GM12878 (cell line): ENCODE measurements around the gene TCF12. TPM values are rescaled to one million over a fixed set of nuclear protein-coding genes. Genes with fewer than 3 reads are reported as not detected.

Experiments
- ATAC-seq: fragments of 200-7000 bp; cut with Tn5 transposase; 3 replicates; pipeline ENCODE4 v1.9.1; 2020; ENCODE audit warnings: mild to moderate bottlenecking, moderate library complexity
- BruUV-seq: library from RNA; stranded (reverse); fragments of 400-500 nt; replicated peaks from 2 replicates; lab custom pipeline; 2021; lab: Mats Ljungman, UMichigan
- CTCF ChIA-PET: fragments of 300-600 bp; sonication (Branson Sonifier 250); formaldehyde crosslinking; extraction: SDS; loops from one replicate; lab custom pipeline; 2021; ENCODE audit warnings: inconsistent platforms; lab: Yijun Ruan, JAX
- POLR2A ChIA-PET: fragments of 350-600 bp; formaldehyde crosslinking; extraction: SDS; loops from one replicate; lab custom pipeline; 2021; ENCODE audit warnings: inconsistent platforms; lab: Charles Lee
- RAD21 ChIA-PET: fragments of 300-600 bp; sonication (Branson Sonifier 250); formaldehyde crosslinking; loops from one replicate; lab custom pipeline; 2023; ENCODE audit warnings: antibody characterized with exemption; ENCODE audit not compliant: unreplicated experiment; lab: Charles Lee
- SMC1A ChIA-PET: fragments of 300-600 bp; sonication (Branson Sonifier 250); formaldehyde crosslinking; loops from one replicate; lab custom pipeline; 2023; ENCODE audit not compliant: unreplicated experiment, uncharacterized antibody; lab: Charles Lee
- DNase-seq: peaks from one replicate; pipeline ENCODE4 v3.0.0-alpha.2; 2011; ENCODE audit warnings: low read depth, low spot score
- FAIRE-seq: peaks from 3 replicates; lab custom pipeline; 2011; peaks lifted over from hg19 to GRCh38; lab: Jason Lieb, UNC
- H2AFZ ChIP-seq: 2 replicates; pipeline ENCODE4 v1.6.0; 2011; ENCODE audit warnings: low read depth, low read length, control low read depth; ENCODE audit not compliant: control insufficient read depth
- H3K27ac ChIP-seq: 2 replicates; pipeline ENCODE4 v1.5.1; 2011; ENCODE audit warnings: control low read depth; ENCODE audit not compliant: control insufficient read depth, insufficient read depth
- H3K27me3 ChIP-seq, 2 experiments: replicated peaks in 1 of 2; 2 replicates each; pipeline versions ENCODE4 v1.6.0 to v1.6.1; 2011; ENCODE audit warnings: low read length in 1 of 2; ENCODE audit not compliant: control insufficient read depth in 2 of 2, insufficient read depth in 2 of 2
- H3K36me3 ChIP-seq, 2 experiments: 2 replicates each; pipeline ENCODE4 v1.5.1; 2011; ENCODE audit warnings: low read length in 1 of 2; ENCODE audit not compliant: control insufficient read depth in 2 of 2, insufficient read depth in 2 of 2
- H3K4me1 ChIP-seq: 2 replicates; pipeline ENCODE4 v1.6.1; 2011; ENCODE audit warnings: mild to moderate bottlenecking, low read length, moderate library complexity, mixed read lengths; ENCODE audit not compliant: control insufficient read depth, insufficient read depth
- H3K4me2 ChIP-seq: 2 replicates; pipeline ENCODE4 v1.6.0; 2011; ENCODE audit warnings: control low read depth; ENCODE audit not compliant: control insufficient read depth, insufficient read depth
- H3K4me3 ChIP-seq: fragments of 200-600 bp; sonication (generic); 2 replicates; pipeline ENCODE4 v1.5.1; 2016
- H3K79me2 ChIP-seq: 2 replicates; pipeline ENCODE4 v1.6.0; 2011; ENCODE audit warnings: low read length; ENCODE audit not compliant: control insufficient read depth, insufficient read depth
- H3K9ac ChIP-seq: 2 replicates; pipeline ENCODE4 v1.8.0; 2011; ENCODE audit warnings: low read length, control low read depth, mixed read lengths; ENCODE audit not compliant: control insufficient read depth, insufficient read depth
- H3K9me3 ChIP-seq: replicated peaks from 3 replicates; pipeline ENCODE4 v1.5.1; 2011; ENCODE audit warnings: mild to moderate bottlenecking, low read length; ENCODE audit not compliant: control insufficient read depth, insufficient read depth
- H4K20me1 ChIP-seq: 2 replicates; pipeline ENCODE4 v1.6.0; 2011; ENCODE audit not compliant: control insufficient read depth, insufficient read depth
- ATF2 ChIP-seq: IDR thresholded peaks from 2 replicates; pipeline ENCODE4 v1.6.1; 2012; ENCODE audit warnings: low read length, inconsistent platforms
- ATF7 ChIP-seq: fragments of 450-650 bp; IDR thresholded peaks from 2 replicates; pipeline ENCODE4 v1.6.1; 2016; ENCODE audit warnings: low read depth, mild to moderate bottlenecking
- CBFB ChIP-seq: IDR thresholded peaks from 2 replicates; pipeline ENCODE4 v1.6.1; 2016; ENCODE audit warnings: antibody characterized with exemption, low read depth
- E2F8 ChIP-seq: fragments of 450-650 bp; IDR thresholded peaks from 2 replicates; pipeline ENCODE4 v1.6.1; 2018; ENCODE audit warnings: mild to moderate bottlenecking, low read depth, moderate library complexity; ENCODE audit not compliant: partially characterized antibody
- ESRRA ChIP-seq: IDR thresholded peaks from 2 replicates; pipeline ENCODE4 v1.6.1; 2012; ENCODE audit warnings: mild to moderate bottlenecking, low read length, improper control_type of control experiment
- EZH2 ChIP-seq: IDR thresholded peaks from 2 replicates; pipeline ENCODE4 v1.6.1; 2012; ENCODE audit warnings: low read depth, mild to moderate bottlenecking, control low read depth, inconsistent platforms, low read length, borderline replicate concordance; ENCODE audit not compliant: control insufficient read depth
- GABPA ChIP-seq: IDR thresholded peaks from 2 replicates; pipeline ENCODE4 v1.6.1; 2014; ENCODE audit warnings: antibody characterized with exemption, low read depth, mild to moderate bottlenecking, inconsistent platforms
- PAX8 ChIP-seq: fragments of 450-650 bp; IDR thresholded peaks from 2 replicates; pipeline ENCODE4 v1.6.1; 2017; ENCODE audit warnings: mild to moderate bottlenecking, moderate library complexity
- POLR2A ChIP-seq: IDR thresholded peaks from 2 replicates; pipeline ENCODE4 v1.6.1; 2011; ENCODE audit warnings: low read depth, mild to moderate bottlenecking, low read length
- RELB ChIP-seq: fragments of 450-650 bp; IDR thresholded peaks from 2 replicates; pipeline ENCODE4 v1.6.1; 2017; ENCODE audit warnings: low read depth, mild to moderate bottlenecking, moderate library complexity
- STAT3 ChIP-seq: IDR thresholded peaks from 2 replicates; pipeline ENCODE4 v1.6.1; 2011; ENCODE audit warnings: low read depth, low read length, improper control_type of control experiment
- SUZ12 ChIP-seq: fragments of 200-600 bp; sonication (generic); IDR thresholded peaks from one replicate; pipeline ENCODE4 v1.6.1; 2018; ENCODE audit warnings: antibody characterized with exemption, mild to moderate bottlenecking; ENCODE audit not compliant: unreplicated experiment
- TARDBP ChIP-seq: IDR thresholded peaks from 2 replicates; pipeline ENCODE4 v1.6.1; 2016; ENCODE audit warnings: borderline replicate concordance
- TCF7 ChIP-seq: IDR thresholded peaks from 2 replicates; pipeline ENCODE4 v1.6.1; 2014; ENCODE audit warnings: antibody characterized with exemption, borderline replicate concordance
- ZBTB4 ChIP-seq: fragments of 450-650 bp; formaldehyde crosslinking; IDR thresholded peaks from 2 replicates; pipeline ENCODE4 v1.4.0; 2022; ENCODE audit warnings: mild to moderate bottlenecking, moderate library complexity
- ZNF622 ChIP-seq: fragments of 450-650 bp; IDR thresholded peaks from 2 replicates; pipeline ENCODE4 v1.6.1; 2017; ENCODE audit warnings: mild to moderate bottlenecking, inconsistent platforms
- WGBS: methylation state at CpG from one replicate; pipeline ENCODE4 v1.1.6; 2016; ENCODE audit warnings: low lambda C conversion rate; ENCODE audit not compliant: insufficient replicate concordance, insufficient coverage; ENCODE audit errors: missing lambda C conversion rate; 5-methylcytosine and 5-hydroxymethylcytosine counted together
- in situ Hi-C: fragments of 300-500 bp; cut with MboI; formaldehyde crosslinking; loops from 9 replicates; pipeline ENCODE4 v1.14.3; 2018; ENCODE audit warnings: mixed read lengths
- intact Hi-C: fragments of 100-400 bp; cut with micrococcal nuclease; formaldehyde crosslinking; loops from one replicate; pipeline ENCODE4 v1.14.2; 2022; ENCODE audit not compliant: unreplicated experiment
- polyA plus RNA-seq, 11 experiments: library from polyadenylated mRNA; depleted of rRNA in 4 of 11; unstranded in 6 of 11; stranded (reverse) in 5 of 11; fragments of >200 nt; fragmentation: Nextera tagmentation in 4 of 11; fragmentation: Illumina TruSeq in 1 of 11; extraction: Ambion mirVana in 4 of 11; extraction: Trizol in 1 of 11; gene quantifications; 1 replicate in 1 of 11; 2 replicates in 10 of 11; pipeline versions ENCODE4 v1.2.1 to v1.2.3, GENCODE V29; 2011 to 2016; ENCODE audit warnings: inconsistent platforms in 2 of 11, missing spikeins in 2 of 11, low read depth in 1 of 11
- total RNA-seq, 4 experiments: library from RNA; depleted of rRNA in 3 of 4; stranded (reverse); fragments of >200 nt in 3 of 4; fragmentation: Illumina TruSeq in 1 of 4; extraction: Trizol in 1 of 4; gene quantifications; 2 replicates each; pipeline versions ENCODE4 v1.2.1 to v1.2.3, GENCODE V29; 2013 to 2021

The TCF12 gene
- total and polyA plus RNA-seq, 10 of the 15 experiments (the other 5 are each of a cell fraction or from before 2014, with no cell fraction given), result 8.2 to 70.9 (median 49.5) TPM

- Histone ChIP-seq H3K4me2 (no peak overlapping the region), H3K27ac (no peak overlapping the region), H3K4me1 (no peaks in the 10 kb centered on the region), H3K36me3 (peaks cover 0 to 2% of the 10 kb centered on the region in 2 experiments; a peak in 1 of 4 replicates)
- in situ Hi-C loops, result no loop called here
- 96% methylated on average over 10 of the region's 10 CpGs for WGBS
- no peak for DNase-seq
- intact Hi-C loops, result no loop called here
- no peak for TF ChIP-seq SUZ12
- TF ChIP-seq ATF7, result no peak
- TF ChIP-seq STAT3, result no peak
- TF ChIP-seq ESRRA, result no peak
- no peak for TF ChIP-seq PAX8
- TF ChIP-seq TARDBP, result no peak
- no peak for TF ChIP-seq POLR2A
- TF ChIP-seq ATF2, result no peak
- no peak for TF ChIP-seq ZBTB4 (CRISPR knock-in tag)
- TF ChIP-seq GABPA, result no peak
- TF ChIP-seq RELB, result no peak
- no peak for TF ChIP-seq E2F8
- no peak for TF ChIP-seq CBFB
- TF ChIP-seq TCF7, result no peak
- TF ChIP-seq ZNF622, result no peak
- no peak for TF ChIP-seq EZH2
- TF ChIP-seq, all 136 proteins: peak for 0
- no peaks in the 10 kb centered on the region; the same call in 1 of the 3 replicates for H3K9me3 ChIP-seq
- no TSS peak for BruUV-seq
- ChIA-PET CTCF (interaction anchor here (0.7 to 1.5 kb wide), 3 partner anchors 9 to 121 kb away, joined by 3 to 5 read pairs (median 3); no protein-coding TSS in a partner anchor), SMC1A (interaction anchor here (0.7 to 1.4 kb wide), 6 partner anchors 12 to 203 kb away, joined by 3 read pairs; no protein-coding TSS in a partner anchor), RAD21 (no interaction called here), POLR2A (no interaction called here)
- H3K79me2 ChIP-seq, result no peaks in the 10 kb centered on the region; the same call in none of the 2 replicates
- no peak for ATAC-seq
- H4K20me1 ChIP-seq, result no peaks in the 10 kb centered on the region
- no peak for FAIRE-seq
- H3K27me3 ChIP-seq, result no peaks in the 10 kb centered on the region
- H2AFZ ChIP-seq, result no peak overlapping the region
- no peak overlapping the region for H3K9ac ChIP-seq
- no peak overlapping the region for H3K4me3 ChIP-seq
These were observed 107.0 kb downstream of the TCF12 start for GRCh38 chr15:57025264-57025926.
